GM19193 (cell line): ENCODE measurements around the gene ASCL1.
A peak's percentile ranks its signal among the peaks of the same experiment; 100 is the strongest.

ENCODE experiments used
- POLR2A ChIP-seq: IDR thresholded peaks from 4 replicates; pipeline ENCODE4 v1.6.1; 2011; ENCODE audit not compliant: insufficient read depth, insufficient read length; ENCODE audit errors: extremely low read depth

The ASCL1 gene

GRCh38 chr12:102939059-102939458, 18.4 kb upstream of the ASCL1 start:
- TF ChIP-seq POLR2A: no peak

- TF ChIP-seq POLR2A: no peak
Observed at GRCh38 chr12:102939670-102940222, 17.7 kb upstream of the ASCL1 start.

- no peak for TF ChIP-seq POLR2A
Observed at GRCh38 chr12:102946042-102946441, 11.4 kb upstream of the ASCL1 start.

- TF ChIP-seq POLR2A: no peak
Observed at GRCh38 chr12:102948941-102949352, 8.5 kb upstream of the ASCL1 start.

- no peak for TF ChIP-seq POLR2A
Observed at GRCh38 chr12:102950107-102950949, 7.1 kb upstream of the ASCL1 start.

GRCh38 chr12:102950950-102951619, 6.4 kb upstream of the ASCL1 start:
- TF ChIP-seq POLR2A: no peak

DNA sequence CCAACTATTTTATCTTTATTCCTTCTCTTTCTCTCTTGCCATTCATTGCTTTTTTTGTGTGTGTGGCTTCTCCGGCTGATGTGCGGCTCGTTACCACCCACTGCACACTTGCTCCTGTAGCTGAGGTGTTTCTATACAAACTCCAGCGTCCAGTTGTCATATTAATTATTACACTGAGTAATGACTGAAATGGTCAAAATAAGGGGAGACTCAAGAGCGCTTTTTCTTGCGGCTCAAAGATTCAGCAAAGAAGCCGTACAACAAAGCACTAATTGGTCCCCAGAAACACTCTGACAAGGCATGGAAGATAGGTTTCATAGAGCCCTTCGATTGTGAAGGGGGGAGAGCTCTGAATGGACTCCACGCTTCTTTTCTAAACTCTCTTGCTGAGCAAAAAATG, 5.6 kb upstream of the ASCL1 start:
- no peak for TF ChIP-seq POLR2A

DNA sequence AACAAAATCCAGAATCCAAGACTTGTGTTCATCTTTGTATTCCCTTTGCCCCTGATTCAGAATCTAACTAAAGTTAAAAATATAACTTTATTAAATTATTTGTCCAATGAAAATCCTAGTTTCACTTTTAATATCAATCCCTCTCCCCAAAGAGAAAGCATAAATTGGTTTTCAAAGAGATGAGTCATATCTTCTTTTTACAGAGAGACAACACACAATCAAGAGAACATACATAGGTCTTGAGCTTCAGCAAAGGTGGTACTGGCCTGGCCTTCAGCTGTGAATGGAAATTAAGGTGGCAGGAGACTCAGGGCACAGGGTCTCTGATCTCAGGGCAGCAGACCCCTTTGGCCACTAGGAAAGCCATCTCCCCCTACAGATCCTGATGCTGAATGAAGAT, 4.3 kb upstream of the ASCL1 start:
- no peak for TF ChIP-seq POLR2A

DNA sequence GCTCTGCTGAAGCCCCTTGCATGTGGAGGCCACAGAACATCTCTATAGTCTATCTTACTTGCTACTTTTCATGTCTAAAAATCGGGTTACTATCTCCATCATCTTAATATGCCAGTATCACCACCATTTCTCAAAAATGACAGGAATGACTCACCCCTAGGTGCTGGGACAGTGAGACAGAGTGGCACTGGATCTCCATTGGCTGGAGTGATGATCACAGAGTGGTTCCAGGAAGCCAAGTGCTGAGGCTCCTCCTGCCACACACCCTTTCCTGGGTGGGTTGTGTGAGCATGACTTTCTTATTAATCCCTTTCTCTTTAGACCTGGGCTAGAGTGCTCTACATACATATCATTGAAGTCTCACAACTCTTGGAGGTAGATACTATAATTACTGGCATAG, 3.3 kb upstream of the ASCL1 start:
- no peak for TF ChIP-seq POLR2A

- no peak for TF ChIP-seq POLR2A
Observed at GRCh38 chr12:102955926-102956737, 1.3 kb upstream of the ASCL1 start.

- no peak for TF ChIP-seq POLR2A
Observed at GRCh38 chr12:102956738-102957327, 641 bp upstream of the ASCL1 start.

DNA sequence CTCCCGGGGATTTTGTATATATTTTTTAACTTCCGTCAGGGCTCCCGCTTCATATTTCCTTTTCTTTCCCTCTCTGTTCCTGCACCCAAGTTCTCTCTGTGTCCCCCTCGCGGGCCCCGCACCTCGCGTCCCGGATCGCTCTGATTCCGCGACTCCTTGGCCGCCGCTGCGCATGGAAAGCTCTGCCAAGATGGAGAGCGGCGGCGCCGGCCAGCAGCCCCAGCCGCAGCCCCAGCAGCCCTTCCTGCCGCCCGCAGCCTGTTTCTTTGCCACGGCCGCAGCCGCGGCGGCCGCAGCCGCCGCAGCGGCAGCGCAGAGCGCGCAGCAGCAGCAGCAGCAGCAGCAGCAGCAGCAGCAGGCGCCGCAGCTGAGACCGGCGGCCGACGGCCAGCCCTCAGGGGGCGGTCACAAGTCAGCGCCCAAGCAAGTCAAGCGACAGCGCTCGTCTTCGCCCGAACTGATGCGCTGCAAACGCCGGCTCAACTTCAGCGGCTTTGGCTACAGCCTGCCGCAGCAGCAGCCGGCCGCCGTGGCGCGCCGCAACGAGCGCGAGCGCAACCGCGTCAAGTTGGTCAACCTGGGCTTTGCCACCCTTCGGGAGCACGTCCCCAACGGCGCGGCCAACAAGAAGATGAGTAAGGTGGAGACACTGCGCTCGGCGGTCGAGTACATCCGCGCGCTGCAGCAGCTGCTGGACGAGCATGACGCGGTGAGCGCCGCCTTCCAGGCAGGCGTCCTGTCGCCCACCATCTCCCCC, 777 bp downstream of the ASCL1 start:
- peak; percentile 10 for TF ChIP-seq POLR2A

DNA sequence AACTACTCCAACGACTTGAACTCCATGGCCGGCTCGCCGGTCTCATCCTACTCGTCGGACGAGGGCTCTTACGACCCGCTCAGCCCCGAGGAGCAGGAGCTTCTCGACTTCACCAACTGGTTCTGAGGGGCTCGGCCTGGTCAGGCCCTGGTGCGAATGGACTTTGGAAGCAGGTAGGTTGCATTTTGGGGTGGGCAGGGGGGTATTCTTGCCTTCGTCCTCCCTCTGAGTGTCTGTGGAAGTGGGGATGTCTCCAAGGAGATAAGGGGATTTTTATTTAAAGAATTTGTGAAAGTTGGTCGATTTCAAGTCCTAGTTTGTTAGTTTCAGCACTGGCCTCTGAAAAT, 1.3 kb downstream of the ASCL1 start:
- TF ChIP-seq POLR2A: no peak

- TF ChIP-seq POLR2A: no peak
Observed at GRCh38 chr12:102959391-102959790, 1.9 kb downstream of the ASCL1 start.
